CD8-positive, alpha-beta memory T cell (primary cell): ENCODE results near the gene BSG. TPM values are rescaled to one million over a fixed set of nuclear protein-coding genes. Genes with fewer than 3 reads are reported as not detected.
A peak's percentile ranks its signal among the peaks of the same experiment; 100 is the strongest.

Experiments used
- CTCF ChIA-PET: fragments of 350-600 bp; sonication (Branson Sonifier 250); formaldehyde crosslinking; loops from one replicate; lab custom pipeline; 2021; ENCODE audit warnings: antibody characterized with exemption; lab: Charles Lee
- POLR2A ChIA-PET: fragments of 350-600 bp; sonication (Branson Sonifier 250); formaldehyde crosslinking; loops from one replicate; lab custom pipeline; 2021; ENCODE audit warnings: antibody characterized with exemption; lab: Charles Lee
- DNase-seq, 5 donors: peaks; one replicate each; pipeline versions ENCODE4 v3.0.0 to v3.0.0-alpha.2; 2020 to 2022; ENCODE audit warnings: mixed read lengths in 1 of 5
- H3K27ac ChIP-seq: one replicate; pipeline ENCODE4 v1.7.0; 2013; ENCODE audit warnings: low read depth, mild to moderate bottlenecking, low read length, moderate library complexity
- H3K27me3 ChIP-seq: 2 replicates; pipeline ENCODE4 v1.7.0; 2013; ENCODE audit warnings: low read length, mild to moderate bottlenecking; ENCODE audit not compliant: insufficient read depth, poor library complexity, severe bottlenecking
- H3K36me3 ChIP-seq: 2 replicates; pipeline ENCODE4 v1.7.0; 2013; ENCODE audit warnings: mild to moderate bottlenecking, low read length, moderate library complexity; ENCODE audit not compliant: insufficient read depth
- H3K4me1 ChIP-seq: 2 replicates; pipeline ENCODE4 v1.7.0; 2013; ENCODE audit warnings: mild to moderate bottlenecking, low read length, moderate library complexity; ENCODE audit not compliant: insufficient read depth
- H3K4me3 ChIP-seq: 2 replicates; pipeline ENCODE4 v1.7.0; 2013; ENCODE audit warnings: mild to moderate bottlenecking, low read length
- H3K9me3 ChIP-seq: 2 replicates; pipeline ENCODE4 v1.7.0; 2013; ENCODE audit warnings: mild to moderate bottlenecking, low read length
- H3K27ac Mint-ChIP-seq, 8 donors: one replicate each; pipeline ENCODE4 v1.8.0; 2020 to 2021; ENCODE audit warnings: mixed read lengths in 8 of 8, mild to moderate bottlenecking in 6 of 8, inconsistent platforms in 3 of 8, moderate library complexity in 3 of 8
- H3K27me3 Mint-ChIP-seq, 2 donors: one replicate each; pipeline ENCODE4 v1.8.0; 2020 to 2021; ENCODE audit warnings: mixed read lengths in 2 of 2, mild to moderate bottlenecking in 1 of 2, moderate library complexity in 1 of 2
- H3K36me3 Mint-ChIP-seq, 3 donors: one replicate each; pipeline ENCODE4 v1.8.0; 2020 to 2021; ENCODE audit warnings: mixed read lengths in 3 of 3, inconsistent platforms in 1 of 3, mild to moderate bottlenecking in 1 of 3
- H3K4me1 Mint-ChIP-seq, 3 donors: one replicate each; pipeline ENCODE4 v1.8.0; 2020 to 2021; ENCODE audit warnings: mixed read lengths in 3 of 3, inconsistent platforms in 1 of 3, mild to moderate bottlenecking in 1 of 3
- H3K4me3 Mint-ChIP-seq, 7 donors: one replicate each; pipeline ENCODE4 v1.8.0; 2020 to 2021; ENCODE audit warnings: mixed read lengths in 7 of 7, mild to moderate bottlenecking in 6 of 7, moderate library complexity in 4 of 7, inconsistent platforms in 2 of 7
- H3K9me3 Mint-ChIP-seq, 5 donors: one replicate each; pipeline ENCODE4 v1.8.0; 2020 to 2022; ENCODE audit warnings: mixed read lengths in 5 of 5, mild to moderate bottlenecking in 3 of 5, moderate library complexity in 2 of 5, inconsistent platforms in 1 of 5
- polyA plus RNA-seq: library from polyadenylated mRNA; unstranded; fragments of 300-500 nt; fragmentation: Illumina TruSeq; gene quantifications from one replicate; pipeline ENCODE4 v1.2.3, GENCODE V29; 2021
- total RNA-seq, 2 experiments: library from RNA; stranded (reverse); gene quantifications; one replicate each; pipeline ENCODE4 v1.2.3, GENCODE V29; 2021

Gene BSG
- total RNA-seq: 100 to 1,000 TPM; 250 to 262 TPM
- 436 TPM for polyA plus RNA-seq

DNA sequence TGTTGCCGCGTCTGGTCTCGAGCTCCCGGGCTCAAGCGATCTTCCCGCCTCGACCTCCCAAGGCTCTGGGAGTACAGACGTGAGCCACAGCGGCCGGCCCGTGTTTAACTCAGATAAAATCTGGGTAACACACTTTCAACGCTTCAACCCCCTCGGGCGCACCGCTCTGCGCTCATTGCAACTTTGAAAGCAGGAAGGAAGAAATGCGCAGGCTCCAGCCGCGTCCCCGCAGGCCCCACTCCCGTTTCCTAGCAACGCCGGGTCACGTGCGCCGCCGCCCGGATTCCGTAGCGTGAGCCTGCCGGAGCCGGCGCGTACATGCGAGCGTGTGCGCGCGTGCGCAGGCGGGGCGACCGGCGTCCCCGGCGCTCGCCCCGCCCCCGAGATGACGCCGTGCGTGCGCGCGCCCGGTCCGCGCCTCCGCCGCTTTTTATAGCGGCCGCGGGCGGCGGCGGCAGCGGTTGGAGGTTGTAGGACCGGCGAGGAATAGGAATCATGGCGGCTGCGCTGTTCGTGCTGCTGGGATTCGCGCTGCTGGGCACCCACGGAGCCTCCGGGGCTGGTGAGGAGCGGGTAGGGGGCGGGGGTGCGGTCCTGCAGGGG lies at the start of gene BSG:
TSS of gene BSG (plus strand) at position 457 of the 603 bp plus-strand sequence. CDS start at position 496, 39 bp downstream.
- peak; percentile 98 to 99 (median 99) for DNase-seq
- H3K9me3 ChIP-seq: no peaks in the 10 kb centered on the region
- ChIA-PET POLR2A (interaction anchor here (0.6 to 1.0 kb wide), 6 partner anchors 15 to 83 kb away, joined by 3 to 4 read pairs (median 3); partner anchors contain the start of genes CDC34, GZMM and TPGS1), CTCF (interaction anchor here (1.2 to 2.0 kb wide), 2 partner anchors 28 to 61 kb away, joined by 3 to 8 read pairs; no protein-coding TSS in a partner anchor)
- peak within 1 kb of the TSS; percentile 87 for H3K4me3 ChIP-seq
- Mint-ChIP-seq H3K27ac (peak within 1 kb of the TSS; percentile 93 to 100 (median 98)), H3K27me3 (peaks cover 0 to 15% of the 10 kb centered on the region in 2 donors), H3K9me3 (peaks cover 0 to 2% (median 0%) of the 10 kb centered on the region in 5 donors), H3K4me1 (peaks cover 35 to 49% (median 37%) of the 10 kb centered on the region in 3 donors), H3K36me3 (peaks cover 0 to 12% (median 0%) of the 10 kb centered on the region in 3 donors), H3K4me3 (peak within 1 kb of the TSS; percentile 88 to 99 (median 93))
- no peaks in the 10 kb centered on the region for H3K27me3 ChIP-seq
- H3K27ac ChIP-seq: peak within 1 kb of the TSS; percentile 89
- H3K4me1 ChIP-seq: peaks cover 23% of the 10 kb centered on the region
- no peaks in the 10 kb centered on the region for H3K36me3 ChIP-seq

- H3K4me1 ChIP-seq: no peaks in the 10 kb centered on the region
- H3K27me3 Mint-ChIP-seq: peaks cover 0 to 3% of the 10 kb centered on the region in 2 donors
- H3K9me3 Mint-ChIP-seq: no peaks in the 10 kb centered on the region
- no peak overlapping the region for H3K27ac ChIP-seq
- H3K4me3 Mint-ChIP-seq: no peak overlapping the region
- ChIA-PET CTCF (interaction anchor here (3.6 kb wide), 1 partner anchor 12 kb away, joined by 24 read pairs; no protein-coding TSS in a partner anchor), POLR2A (no interaction called here)
- peak overlapping the region in 2 of 8 donors; percentile 21 to 42 for H3K27ac Mint-ChIP-seq
- no peak overlapping the region for H3K4me3 ChIP-seq
- DNase-seq: no peak
- no peaks in the 10 kb centered on the region for H3K27me3 ChIP-seq
- peaks cover 4 to 9% (median 7%) of the 10 kb centered on the region in 3 donors for H3K4me1 Mint-ChIP-seq
- no peaks in the 10 kb centered on the region for H3K9me3 ChIP-seq
- H3K36me3 Mint-ChIP-seq: no peaks in the 10 kb centered on the region
- no peaks in the 10 kb centered on the region for H3K36me3 ChIP-seq
Measured at GRCh38 chr19:522726-523125, 49.7 kb upstream of the BSG start.

GRCh38 chr19:524062-524674 lies 48.2 kb upstream of the BSG start:
- DNase-seq: no peak
- Histone ChIP-seq H3K4me1 (no peaks in the 10 kb centered on the region), H3K36me3 (no peaks in the 10 kb centered on the region), H3K9me3 (no peaks in the 10 kb centered on the region), H3K27ac (no peak overlapping the region), H3K27me3 (no peaks in the 10 kb centered on the region), H3K4me3 (no peak overlapping the region)
- no peaks in the 10 kb centered on the region for H3K36me3 Mint-ChIP-seq
- ChIA-PET CTCF (interaction anchor here (1.2 kb wide), 1 partner anchor 13 kb away, joined by 3 read pairs; no protein-coding TSS in a partner anchor), POLR2A (interaction anchor here (2.2 kb wide), 1 partner anchor 13 kb away, joined by 6 read pairs; no protein-coding TSS in a partner anchor)
- no peak overlapping the region for H3K4me3 Mint-ChIP-seq
- peaks cover 4 to 9% (median 7%) of the 10 kb centered on the region in 3 donors for H3K4me1 Mint-ChIP-seq
- no peak overlapping the region for H3K27ac Mint-ChIP-seq
- no peaks in the 10 kb centered on the region for H3K9me3 Mint-ChIP-seq
- H3K27me3 Mint-ChIP-seq: peaks cover 0 to 7% of the 10 kb centered on the region in 2 donors

GRCh38 chr19:525029-525428 lies 47.4 kb upstream of the BSG start:
- Mint-ChIP-seq H3K4me1 (peaks cover 4 to 9% (median 5%) of the 10 kb centered on the region in 3 donors), H3K9me3 (no peaks in the 10 kb centered on the region), H3K4me3 (no peak overlapping the region), H3K27ac (no peak overlapping the region), H3K36me3 (no peaks in the 10 kb centered on the region), H3K27me3 (peaks cover 0 to 7% of the 10 kb centered on the region in 2 donors)
- CTCF ChIA-PET: no interaction called here
- DNase-seq: no peak
- POLR2A ChIA-PET: interaction anchor here (2.2 kb wide), 1 partner anchor 14 kb away, joined by 6 read pairs; no protein-coding TSS in a partner anchor
- H3K4me3 ChIP-seq: no peak overlapping the region
- no peak overlapping the region for H3K27ac ChIP-seq
- H3K27me3 ChIP-seq: no peaks in the 10 kb centered on the region
- no peaks in the 10 kb centered on the region for H3K9me3 ChIP-seq
- no peaks in the 10 kb centered on the region for H3K4me1 ChIP-seq
- H3K36me3 ChIP-seq: no peaks in the 10 kb centered on the region

DNA sequence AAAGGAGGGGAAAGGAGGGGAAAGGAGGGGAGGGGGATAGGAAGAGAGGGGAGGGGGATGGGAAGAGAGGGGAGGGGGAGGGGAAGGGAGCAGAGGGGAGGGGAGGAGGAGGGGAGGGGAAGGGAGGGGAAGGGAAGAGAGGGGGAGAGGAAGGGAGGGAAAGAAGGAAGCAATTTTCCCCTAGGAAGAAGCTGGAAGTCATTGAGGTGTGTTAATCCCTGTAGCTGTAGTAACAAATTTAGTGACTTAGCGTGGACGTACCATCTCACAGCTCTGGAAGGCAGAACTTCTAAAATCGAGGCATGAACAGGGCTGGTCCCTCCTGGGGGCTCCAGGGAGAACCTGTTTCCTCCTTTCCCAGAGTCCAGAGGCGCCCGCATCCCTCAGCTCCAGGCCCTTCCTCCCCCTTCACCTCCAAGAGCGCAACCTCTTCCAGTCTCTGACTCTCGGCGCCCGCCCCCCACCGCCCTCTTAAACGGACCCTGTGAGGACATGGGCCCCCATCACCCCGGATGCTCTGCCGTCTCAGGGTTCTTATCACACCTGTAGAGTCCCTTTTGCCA lies 46.5 kb upstream of the BSG start:
- H3K27me3 ChIP-seq: no peaks in the 10 kb centered on the region
- Mint-ChIP-seq H3K9me3 (no peaks in the 10 kb centered on the region), H3K4me3 (no peak overlapping the region), H3K36me3 (peaks cover 0 to under 1% (median 0%) of the 10 kb centered on the region in 3 donors), H3K27me3 (peaks cover under 1 to 7% of the 10 kb centered on the region in 2 donors), H3K4me1 (peaks cover 4 to 9% (median 7%) of the 10 kb centered on the region in 3 donors), H3K27ac (no peak overlapping the region)
- no peaks in the 10 kb centered on the region for H3K36me3 ChIP-seq
- no peak overlapping the region for H3K27ac ChIP-seq
- CTCF ChIA-PET: interaction anchor here (1.3 kb wide), 1 partner anchor 15 kb away, joined by 8 read pairs; no protein-coding TSS in a partner anchor
- DNase-seq: no peak
- no peak overlapping the region for H3K4me3 ChIP-seq
- POLR2A ChIA-PET: interaction anchor here (2.2 kb wide), 1 partner anchor 15 kb away, joined by 6 read pairs; no protein-coding TSS in a partner anchor
- H3K9me3 ChIP-seq: no peaks in the 10 kb centered on the region
- peaks cover 3% of the 10 kb centered on the region for H3K4me1 ChIP-seq

- POLR2A ChIA-PET: interaction anchor here (1.1 to 2.8 kb wide), 3 partner anchors 9 to 20 kb away, joined by 6 to 18 read pairs (median 10); partner anchors contain the start of gene GZMM
- H3K27me3 ChIP-seq: no peaks in the 10 kb centered on the region
Measured at GRCh38 chr19:530134-531008, 42.0 kb upstream of the BSG start.

More at GRCh38 chr19:530134-531008, 42.0 kb upstream of the BSG start:
- no peaks in the 10 kb centered on the region for H3K9me3 Mint-ChIP-seq
- Histone ChIP-seq H3K4me1 (peaks cover 19% of the 10 kb centered on the region), H3K4me3 (peak overlapping the region; percentile 53), H3K27ac (peak overlapping the region; percentile 74), H3K9me3 (no peaks in the 10 kb centered on the region), H3K36me3 (no peaks in the 10 kb centered on the region)
- DNase-seq: no peak
- peak overlapping the region; percentile 69 to 91 (median 84) for H3K27ac Mint-ChIP-seq
- CTCF ChIA-PET: interaction anchor here (1.6 to 6.2 kb wide), 2 partner anchors 19 to 24 kb away, joined by 7 to 55 read pairs; partner anchors contain the start of gene TPGS1
- peak overlapping the region; percentile 79 to 94 (median 85) for H3K4me3 Mint-ChIP-seq
- peaks cover 1 to 6% of the 10 kb centered on the region in 2 donors for H3K27me3 Mint-ChIP-seq
- peaks cover 9 to 29% (median 18%) of the 10 kb centered on the region in 3 donors for H3K4me1 Mint-ChIP-seq
- H3K36me3 Mint-ChIP-seq: peaks cover 0 to 4% (median 0%) of the 10 kb centered on the region in 3 donors
